Transverse colon (tissue), 4 donors: ENCODE results near the gene USP53. TPM values are rescaled to one million over a fixed set of nuclear protein-coding genes. Genes with fewer than 3 reads are reported as not detected.
"Not testable (repeated sequence)": the region's sequence is repeated elsewhere in the genome, so short reads cannot be mapped to it uniquely, and the experiment has no call there.

ENCODE experiments used
- DNase-seq: peaks from one replicate; pipeline ENCODE4 v3.0.0-alpha.2; 2019
- H3K27ac ChIP-seq, 4 donors: fragments of 200-600 bp; sonication (generic); 2 replicates each; pipeline ENCODE4 v1.5.1; 2016 to 2018; ENCODE audit warnings: inconsistent platforms in 4 of 4
- H3K27me3 ChIP-seq: fragments of 200-600 bp; sonication (generic); 2 replicates; pipeline ENCODE4 v1.5.1; 2017; ENCODE audit warnings: inconsistent platforms
- H3K36me3 ChIP-seq, 4 donors: fragments of 200-600 bp; sonication (generic); 2 replicates each; pipeline ENCODE4 v1.5.1; 2017 to 2019; ENCODE audit warnings: inconsistent platforms in 4 of 4
- H3K4me1 ChIP-seq, 4 donors: fragments of 200-600 bp; sonication (generic); 2 replicates each; pipeline ENCODE4 v1.5.1; 2017 to 2020; ENCODE audit warnings: inconsistent platforms in 4 of 4
- H3K4me3 ChIP-seq, 4 donors: fragments of 200-600 bp; sonication (generic); 1 replicate in 1 of 4; 2 replicates in 3 of 4; pipeline versions ENCODE4 v1.5.1 to v1.6.1; 2017 to 2019; ENCODE audit warnings: inconsistent platforms in 4 of 4
- H3K9me3 ChIP-seq, 2 donors: fragments of 200-600 bp; sonication (generic); 2 replicates each; pipeline ENCODE4 v1.5.1; 2017 to 2019; ENCODE audit warnings: inconsistent platforms in 2 of 2
- CTCF ChIP-seq, 5 experiments: fragments of 200-600 bp in 3 of 5; fragments of 450-650 bp in 2 of 5; sonication (generic) in 3 of 5; IDR thresholded peaks; 1 replicate in 2 of 5; 2 replicates in 3 of 5; pipeline ENCODE4 v1.5.1; 2016 to 2017; ENCODE audit warnings: antibody characterized with exemption in 5 of 5, inconsistent platforms in 3 of 5, mild to moderate bottlenecking in 2 of 5, moderate library complexity in 1 of 5
- EP300 ChIP-seq: sonication (generic); formaldehyde crosslinking; IDR thresholded peaks from one replicate; pipeline ENCODE4 v1.6.1; 2017; ENCODE audit warnings: antibody characterized with exemption, low read depth
- POLR2A ChIP-seq: fragments of 450-650 bp; IDR thresholded peaks from one replicate; pipeline ENCODE4 v1.6.1; 2016; ENCODE audit warnings: antibody characterized with exemption, mild to moderate bottlenecking, moderate library complexity
- POLR2AphosphoS5 ChIP-seq, 3 donors: sonication (generic); formaldehyde crosslinking; IDR thresholded peaks; one replicate each; pipeline ENCODE4 v1.6.1; 2016; ENCODE audit warnings: antibody characterized with exemption in 3 of 3
- WGBS, 2 donors: methylation state at CpG; one replicate each; pipeline ENCODE4 v1.1.5; 2018; ENCODE audit warnings: low coverage in 1 of 2; 5-methylcytosine and 5-hydroxymethylcytosine counted together
- in situ Hi-C, 4 donors: fragments of 200-750 bp; cut with MboI; loops; one replicate each; pipeline versions ENCODE4 v1.15.0 to v1.15.1; 2017; ENCODE audit warnings: low sequenced_read_pairs in 3 of 4, low pct_ligation_motif_present in 1 of 4, low pct_unique_long_range_greater_than_20kb in 1 of 4
- intact Hi-C: fragments of 100-400 bp; cut with DNase I; formaldehyde crosslinking; loops from one replicate; pipeline ENCODE4 v1.15.1; 2023; ENCODE audit warnings: low total_unique reads
- total RNA-seq, 4 donors: library from RNA; depleted of rRNA; stranded (reverse); fragments of >200 nt; gene quantifications; one replicate each; pipeline ENCODE4 v1.1.0, GENCODE V29; 2016

USP53 gene
- total RNA-seq, 4 donors from 2014 or later: 71.4 to 165 (median 98.5) TPM

- Histone ChIP-seq H3K27me3 (no peaks in the 10 kb centered on the region), H3K36me3 (no peaks in the 10 kb centered on the region), H3K27ac (peak within 1 kb of the TSS; percentile 55 to 75 (median 70)), H3K4me3 (peak within 1 kb of the TSS in 3 of 4 donors; percentile 30 to 41 (median 32)), H3K9me3 (no peaks in the 10 kb centered on the region), H3K4me1 (peaks cover 0 to 10% (median 4%) of the 10 kb centered on the region in 4 donors)
- peak in 2 of 3 donors; percentile 30 to 74 for TF ChIP-seq POLR2AphosphoS5 (IDR thresholded peaks at IDR 0.05)
- TF ChIP-seq EP300: no peak
- TF ChIP-seq CTCF (IDR thresholded peaks at IDR 0.05): no peak
- TF ChIP-seq POLR2A: peak; percentile 66
- in situ Hi-C loops: loop anchor here in 2 of 4 donors (25.0 kb wide), 2 partner anchors 165 to 315 kb away; partner anchors contain the start of gene PDE5A (in 1 of the 2)
- no peak for DNase-seq
- intact Hi-C loops: no loop called here
- 43 to 48% methylated on average over 6 of the region's 6 CpGs for WGBS, 2 donors
Measured at GRCh38 chr4:119321921-119322687, 109.6 kb downstream of the USP53 start, which contains the start of gene FABP2. Gene FABP2, minus strand, starts transcription at chr4:119322138. Its CDS starts 36 bp downstream, at chr4:119322102.

- Histone ChIP-seq H3K27me3 (no peaks in the 10 kb centered on the region), H3K4me3 (no peak overlapping the region), H3K36me3 (no peaks in the 10 kb centered on the region), H3K27ac (no peak overlapping the region), H3K4me1 (peaks cover 0 to 3% (median 0%) of the 10 kb centered on the region in 4 donors), H3K9me3 (no peaks in the 10 kb centered on the region)
- TF ChIP-seq POLR2AphosphoS5 (IDR thresholded peaks at IDR 0.05): no peak
- TF ChIP-seq CTCF (IDR thresholded peaks at IDR 0.05): no peak
- TF ChIP-seq POLR2A: no peak
- TF ChIP-seq EP300: no peak
- in situ Hi-C loops (no loop called here), intact Hi-C loops (no loop called here)
- DNase-seq: no peak
- 74 to 78% methylated on average over 2 of the region's 2 CpGs for WGBS, 2 donors
Measured at GRCh38 chr4:119328695-119329094, 116.2 kb downstream of the USP53 start.

GRCh38 chr4:119329835-119330620, 117.5 kb downstream of the USP53 start:
- TF ChIP-seq POLR2A (no peak), CTCF (IDR thresholded peaks at IDR 0.05) (no peak), EP300 (no peak), POLR2AphosphoS5 (IDR thresholded peaks at IDR 0.05) (no peak)
- no peak for DNase-seq
- WGBS, 2 donors: 40 to 59% methylated on average over 2 of the region's 2 CpGs
- H3K36me3 ChIP-seq: no peaks in the 10 kb centered on the region
- in situ Hi-C loops: no loop called here
- no peak overlapping the region for H3K4me3 ChIP-seq
- no peaks in the 10 kb centered on the region for H3K9me3 ChIP-seq
- intact Hi-C loops: no loop called here
- H3K27me3 ChIP-seq: no peaks in the 10 kb centered on the region
- H3K4me1 ChIP-seq: no peaks in the 10 kb centered on the region
- no peak overlapping the region for H3K27ac ChIP-seq

GRCh38 chr4:119336332-119336979, 123.9 kb downstream of the USP53 start:
- H3K4me1 ChIP-seq, H3K36me3 ChIP-seq, intact Hi-C loops, in situ Hi-C loops, H3K9me3 ChIP-seq, DNase-seq, H3K27ac ChIP-seq, H3K4me3 ChIP-seq, H3K27me3 ChIP-seq: not testable (repeated sequence)
- 78% methylated on average over 4 of the region's 4 CpGs; no CpG with 5 or more reads in 1 of the 2 donors for WGBS, 2 donors
